ENCODE measurements around the gene TMEM178B.

TMEM178B gene

DNA sequence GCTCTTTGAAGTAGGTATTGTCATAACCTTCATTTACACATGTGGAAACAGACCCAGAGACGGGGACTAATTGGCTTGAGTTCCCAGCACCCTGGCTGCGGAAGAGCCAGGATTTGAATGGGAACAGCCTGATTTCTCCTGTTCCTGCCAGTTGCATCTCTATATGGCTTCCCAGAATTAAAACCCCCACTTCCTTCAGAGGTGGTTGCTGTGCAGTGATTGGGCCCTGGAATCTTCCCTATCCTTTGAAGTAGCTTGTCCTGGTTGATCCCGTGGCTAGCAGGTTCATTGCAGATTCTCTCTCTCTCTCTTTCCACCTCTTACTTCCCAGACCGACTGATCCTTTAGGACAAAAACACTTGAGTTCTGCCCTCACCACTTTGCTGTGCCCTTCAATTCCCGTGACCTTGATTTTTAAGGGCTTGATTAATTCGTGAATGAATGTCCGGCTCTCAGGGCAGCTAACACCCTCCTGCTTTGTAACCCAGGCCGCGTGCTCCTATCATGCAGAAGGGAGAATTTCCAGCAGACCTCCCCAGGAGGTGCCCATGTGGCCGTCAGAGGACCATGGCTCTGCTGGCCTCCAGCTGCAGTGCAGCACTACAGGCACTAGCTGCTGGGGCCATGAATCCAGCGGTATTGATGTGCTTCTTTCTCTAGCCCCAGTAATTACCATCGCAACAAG lies 356.7 kb downstream of the TMEM178B start:
- Histone ChIP-seq H3K27ac (no peak overlapping the region), H3K4me3 (no peak overlapping the region), H3K4me1 (no peaks in the 10 kb centered on the region), H3K27me3 (no peaks in the 10 kb centered on the region), H3K36me3 (no peaks in the 10 kb centered on the region), H3K9me3 (peaks cover 0 to 4% (median 4%) of the 10 kb centered on the region in 3 donors)
- intact Hi-C loops (cut with DNase I; ENCODE audit: low total_unique reads) = no loop called here
- no peak for DNase-seq
- TF ChIP-seq, protein P1, sequence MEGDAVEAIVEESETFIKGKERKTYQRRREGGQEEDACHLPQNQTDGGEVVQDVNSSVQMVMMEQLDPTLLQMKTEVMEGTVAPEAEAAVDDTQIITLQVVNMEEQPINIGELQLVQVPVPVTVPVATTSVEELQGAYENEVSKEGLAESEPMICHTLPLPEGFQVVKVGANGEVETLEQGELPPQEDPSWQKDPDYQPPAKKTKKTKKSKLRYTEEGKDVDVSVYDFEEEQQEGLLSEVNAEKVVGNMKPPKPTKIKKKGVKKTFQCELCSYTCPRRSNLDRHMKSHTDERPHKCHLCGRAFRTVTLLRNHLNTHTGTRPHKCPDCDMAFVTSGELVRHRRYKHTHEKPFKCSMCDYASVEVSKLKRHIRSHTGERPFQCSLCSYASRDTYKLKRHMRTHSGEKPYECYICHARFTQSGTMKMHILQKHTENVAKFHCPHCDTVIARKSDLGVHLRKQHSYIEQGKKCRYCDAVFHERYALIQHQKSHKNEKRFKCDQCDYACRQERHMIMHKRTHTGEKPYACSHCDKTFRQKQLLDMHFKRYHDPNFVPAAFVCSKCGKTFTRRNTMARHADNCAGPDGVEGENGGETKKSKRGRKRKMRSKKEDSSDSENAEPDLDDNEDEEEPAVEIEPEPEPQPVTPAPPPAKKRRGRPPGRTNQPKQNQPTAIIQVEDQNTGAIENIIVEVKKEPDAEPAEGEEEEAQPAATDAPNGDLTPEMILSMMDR (IDR thresholded peaks at IDR 0.05) = no peak

DNA sequence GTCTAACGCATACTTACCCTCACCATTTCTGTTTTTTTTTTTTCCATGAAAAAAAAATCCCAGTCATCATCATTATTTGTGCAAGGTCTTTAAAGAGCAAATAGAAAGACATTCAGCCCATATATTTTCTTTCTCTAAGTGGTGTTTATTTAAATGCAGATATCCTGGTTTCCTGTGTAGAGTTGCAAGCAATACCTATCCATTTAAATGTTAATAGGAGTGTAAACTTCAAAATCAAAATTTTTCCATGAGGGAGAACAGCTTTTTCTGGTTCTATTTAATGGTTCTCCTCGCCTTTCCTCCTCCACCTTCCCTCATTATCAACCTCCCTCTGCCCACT lies 357.2 kb downstream of the TMEM178B start:
- TF ChIP-seq, protein P1 (IDR thresholded peaks at IDR 0.05) = no peak
- no peak overlapping the region for H3K27ac ChIP-seq
- H3K4me1 ChIP-seq = no peaks in the 10 kb centered on the region
- no peaks in the 10 kb centered on the region for H3K36me3 ChIP-seq
- H3K27me3 ChIP-seq = no peaks in the 10 kb centered on the region
- intact Hi-C loops (cut with DNase I; ENCODE audit: low total_unique reads) = no loop called here
- H3K4me3 ChIP-seq = no peak overlapping the region
- H3K9me3 ChIP-seq = peaks cover 0 to 4% (median 4%) of the 10 kb centered on the region in 3 donors
- no peak for DNase-seq

DNA sequence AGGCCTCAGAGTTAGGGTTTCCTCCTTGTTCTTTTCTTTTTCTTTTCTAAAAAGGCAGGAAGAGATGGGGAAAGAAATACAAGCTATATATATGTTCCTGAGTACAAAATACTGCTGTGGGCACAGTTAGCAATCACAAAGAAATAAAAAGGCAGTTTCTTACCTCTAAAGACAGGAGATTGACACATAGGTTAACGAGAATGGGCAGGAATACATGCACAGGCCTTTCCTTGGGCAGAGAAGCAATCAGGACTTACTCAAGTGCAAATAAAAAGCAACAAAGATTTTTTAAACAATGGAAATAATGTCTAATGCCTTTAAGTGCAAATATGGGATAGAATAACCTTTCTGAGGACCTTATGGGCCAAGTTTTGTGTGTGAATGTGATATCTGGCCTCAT lies 357.8 kb downstream of the TMEM178B start:
- intact Hi-C loops (cut with DNase I; ENCODE audit: low total_unique reads) = no loop called here
- DNase-seq = no peak
- Histone ChIP-seq H3K4me1 (no peaks in the 10 kb centered on the region), H3K27ac (no peak overlapping the region), H3K27me3 (no peaks in the 10 kb centered on the region), H3K4me3 (no peak overlapping the region), H3K36me3 (no peaks in the 10 kb centered on the region), H3K9me3 (peaks cover 0 to 4% (median 4%) of the 10 kb centered on the region in 3 donors)
- TF ChIP-seq, protein P1 (IDR thresholded peaks at IDR 0.05) = no peak

DNA sequence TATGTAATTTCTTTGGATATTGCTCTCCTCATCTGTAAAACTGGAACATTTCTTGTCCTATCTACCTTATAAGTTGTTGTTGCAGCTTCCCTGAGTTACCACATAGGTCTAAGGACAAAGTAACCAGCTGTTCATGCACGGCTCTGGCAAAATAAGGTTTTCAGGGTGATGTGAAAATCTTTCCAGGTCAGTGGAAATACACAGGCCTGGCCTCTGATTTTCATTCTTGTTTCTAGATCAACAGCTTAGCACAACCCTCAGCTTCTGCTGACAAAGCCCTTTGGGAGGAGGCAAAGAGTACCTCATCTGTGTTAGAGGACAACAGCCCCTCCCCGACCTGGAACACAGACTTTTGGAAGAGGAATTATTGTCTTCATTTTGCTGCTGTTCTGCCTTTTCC lies 359.8 kb downstream of the TMEM178B start:
- Histone ChIP-seq H3K4me3 (no peak overlapping the region), H3K27ac (no peak overlapping the region), H3K4me1 (no peaks in the 10 kb centered on the region), H3K27me3 (no peaks in the 10 kb centered on the region), H3K36me3 (no peaks in the 10 kb centered on the region), H3K9me3 (no peaks in the 10 kb centered on the region)
- intact Hi-C loops (cut with DNase I; ENCODE audit: low total_unique reads) = no loop called here
- TF ChIP-seq, protein P1 (IDR thresholded peaks at IDR 0.05) = no peak
- DNase-seq = no peak

DNA sequence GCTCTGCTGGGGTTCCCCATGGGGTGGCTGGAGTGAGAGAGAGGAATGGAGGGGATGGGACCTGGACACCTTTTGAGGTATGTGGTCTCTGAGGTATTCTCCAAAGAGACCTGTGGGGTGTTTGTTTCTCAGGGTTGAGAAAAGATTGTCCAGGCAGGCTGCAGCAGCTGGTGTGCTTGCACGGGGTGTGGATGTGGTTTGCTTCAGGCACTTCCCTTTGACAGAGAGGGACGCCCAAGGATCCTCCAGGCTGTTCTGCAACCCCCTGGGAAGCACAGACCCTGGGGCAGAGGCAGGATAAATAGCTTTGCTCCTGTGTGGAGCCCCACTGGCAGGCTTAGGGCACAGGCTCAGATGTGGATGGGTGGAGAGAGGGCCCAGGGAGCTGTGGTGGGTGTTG lies 362.3 kb downstream of the TMEM178B start:
- DNase-seq = no peak
- Histone ChIP-seq H3K36me3 (no peaks in the 10 kb centered on the region), H3K27ac (no peak overlapping the region), H3K4me3 (no peak overlapping the region), H3K9me3 (no peaks in the 10 kb centered on the region), H3K27me3 (no peaks in the 10 kb centered on the region), H3K4me1 (no peaks in the 10 kb centered on the region)
- intact Hi-C loops (cut with DNase I; ENCODE audit: low total_unique reads) = no loop called here
- TF ChIP-seq, protein P1 (IDR thresholded peaks at IDR 0.05) = no peak
